ENCODE results near the gene GPC3.

The GPC3 gene

DNA sequence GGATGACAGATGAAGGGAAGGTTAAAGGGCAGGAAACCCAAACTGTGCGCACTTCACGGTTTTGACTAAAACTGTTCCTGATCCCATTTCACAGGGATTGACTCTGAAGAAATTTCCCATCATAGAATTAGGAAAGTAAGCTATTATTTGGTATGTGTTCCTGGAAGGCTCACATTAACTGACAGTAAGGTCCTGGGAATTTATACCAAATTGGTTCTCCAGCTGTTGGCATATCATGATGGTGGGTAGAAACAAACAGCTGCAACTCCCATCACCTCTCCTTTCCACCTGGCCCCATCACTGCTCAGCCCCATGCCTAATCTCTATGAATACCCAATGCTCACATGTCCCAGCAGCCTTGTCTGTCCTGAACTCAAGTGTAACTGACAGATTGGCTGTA is 121.2 kb downstream of the GPC3 start:
- Histone ChIP-seq H3K79me1 (ENCODE audit: low read depth, low read length) (peaks cover 4% of the 10 kb centered on the region), H2BK120ac (ENCODE audit: low read depth, low read length) (no peak overlapping the region), H3K4ac (ENCODE audit: low read length) (no peak overlapping the region), H3K14ac (ENCODE audit: low read length) (no peak overlapping the region), H3K4me3 (ENCODE audit: low read length in 2 of 2) (no peak overlapping the region), H2AFZ (ENCODE audit: low read length) (no peak overlapping the region), H4K8ac (ENCODE audit: low read depth, low read length) (no peak overlapping the region), H4K91ac (ENCODE audit: low read depth, low read length, poor library complexity) (no peak overlapping the region), H2AK5ac (ENCODE audit: low read depth, low read length) (no peak overlapping the region), H3K4me2 (ENCODE audit: insufficient read depth, low read length, poor library complexity, severe bottlenecking) (no peak overlapping the region), H2BK12ac (ENCODE audit: low read length) (no peak overlapping the region), H3K9ac (ENCODE audit: low read depth, low read length, poor library complexity) (no peak overlapping the region), H3K23ac (ENCODE audit: low read depth, low read length, poor library complexity) (no peak overlapping the region), H3K18ac (ENCODE audit: low read length) (no peak overlapping the region), H3K36me3 (replicated peaks in 1 of 2; ENCODE audit: control insufficient read depth in 2 of 2, insufficient read depth in 2 of 2, low read length in 2 of 2) (peaks cover 0 to 2% of the 10 kb centered on the region in 2 donors), H3K9me3 (replicated peaks in 1 of 2; ENCODE audit: control insufficient read depth in 2 of 2, insufficient read depth in 1 of 2, low read depth in 1 of 2, low read length in 2 of 2) (peaks cover 0 to 5% of the 10 kb centered on the region in 2 donors), H3K27me3 (ENCODE audit: control insufficient read depth in 3 of 3, insufficient read depth in 3 of 3, low read depth in 1 of 3, low read length in 3 of 3) (peaks cover 0 to 3% (median 0%) of the 10 kb centered on the region in 3 experiments), H3K27ac (replicated peaks; ENCODE audit: low read length) (no peak overlapping the region), H3K4me1 (ENCODE audit: control insufficient read depth in 2 of 2, insufficient read depth in 1 of 2, low read depth in 1 of 2, low read length in 2 of 2) (peaks cover 0 to 5% of the 10 kb centered on the region in 2 donors), H2BK15ac (ENCODE audit: low read length) (no peak overlapping the region), H2BK5ac (ENCODE audit: low read length) (no peak overlapping the region)
- no peak for DNase-seq (ENCODE audit: low spot score)
- WGBS, 2 donors (ENCODE audit: extremely low coverage in 2 of 2, insufficient read length in 2 of 2, insufficient replicate concordance in 1 of 2) = no CpG with 5 or more reads among the region's 2 CpGs

DNA sequence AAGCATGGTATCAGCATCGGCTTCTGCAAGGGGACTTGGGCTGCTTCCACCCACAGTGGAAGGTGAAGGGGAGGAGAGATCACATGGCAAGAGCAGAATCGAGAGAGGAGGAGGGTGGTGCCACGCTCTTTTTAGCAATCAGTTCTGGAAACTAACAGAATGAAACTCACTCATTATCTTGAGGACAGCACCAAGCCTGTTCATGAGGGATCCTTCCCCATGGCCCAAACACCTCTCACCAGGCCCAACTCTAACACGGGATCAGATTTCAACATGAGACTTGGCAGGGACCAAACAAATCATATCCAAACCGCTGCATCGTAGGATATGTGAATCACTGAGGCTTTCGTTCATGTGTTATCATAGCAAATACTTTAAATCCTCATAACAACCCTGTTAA is 125.5 kb downstream of the GPC3 start:
- no peak overlapping the region for H3K4ac ChIP-seq (ENCODE audit: low read length)
- H3K18ac ChIP-seq (ENCODE audit: low read length) = no peak overlapping the region
- H4K8ac ChIP-seq (ENCODE audit: low read depth, low read length) = no peak overlapping the region
- H2BK120ac ChIP-seq (ENCODE audit: low read depth, low read length) = no peak overlapping the region
- no peaks in the 10 kb centered on the region for H3K9me3 ChIP-seq (replicated peaks in 1 of 2; ENCODE audit: control insufficient read depth in 2 of 2, insufficient read depth in 1 of 2, low read depth in 1 of 2, low read length in 2 of 2)
- no peaks in the 10 kb centered on the region for H3K27me3 ChIP-seq (ENCODE audit: control insufficient read depth in 3 of 3, insufficient read depth in 3 of 3, low read depth in 1 of 3, low read length in 3 of 3)
- no peak overlapping the region for H3K4me3 ChIP-seq (ENCODE audit: low read length in 2 of 2)
- H2BK5ac ChIP-seq (ENCODE audit: low read length) = no peak overlapping the region
- no peak overlapping the region for H3K14ac ChIP-seq (ENCODE audit: low read length)
- peak overlapping the region; percentile 14 for H2AFZ ChIP-seq (ENCODE audit: low read length)
- H3K27ac ChIP-seq (replicated peaks; ENCODE audit: low read length) = no peak overlapping the region
- H3K79me1 ChIP-seq (ENCODE audit: low read depth, low read length) = peaks cover 4% of the 10 kb centered on the region
- no peak overlapping the region for H2AK5ac ChIP-seq (ENCODE audit: low read depth, low read length)
- no peak overlapping the region for H3K9ac ChIP-seq (ENCODE audit: low read depth, low read length, poor library complexity)
- H3K36me3 ChIP-seq (replicated peaks in 1 of 2; ENCODE audit: control insufficient read depth in 2 of 2, insufficient read depth in 2 of 2, low read length in 2 of 2) = peaks cover 0 to 2% of the 10 kb centered on the region in 2 donors
- no peak overlapping the region for H3K23ac ChIP-seq (ENCODE audit: low read depth, low read length, poor library complexity)
- no CpG with 5 or more reads among the region's 7 CpGs for WGBS, 2 donors (ENCODE audit: extremely low coverage in 2 of 2, insufficient read length in 2 of 2, insufficient replicate concordance in 1 of 2)
- no peak for DNase-seq (ENCODE audit: low spot score)
- no peak overlapping the region for H2BK12ac ChIP-seq (ENCODE audit: low read length)
- peaks cover 0 to 5% of the 10 kb centered on the region in 2 donors for H3K4me1 ChIP-seq (ENCODE audit: control insufficient read depth in 2 of 2, insufficient read depth in 1 of 2, low read depth in 1 of 2, low read length in 2 of 2)
- H2BK15ac ChIP-seq (ENCODE audit: low read length) = no peak overlapping the region
- H4K91ac ChIP-seq (ENCODE audit: low read depth, low read length, poor library complexity) = no peak overlapping the region
- H3K4me2 ChIP-seq (ENCODE audit: insufficient read depth, low read length, poor library complexity, severe bottlenecking) = no peak overlapping the region

GRCh38 chrX:133859336-133859735 is 126.1 kb downstream of the GPC3 start:
- no peak overlapping the region for H2AK5ac ChIP-seq (ENCODE audit: low read depth, low read length)
- H3K14ac ChIP-seq (ENCODE audit: low read length) = no peak overlapping the region
- WGBS, 2 donors (ENCODE audit: extremely low coverage in 2 of 2, insufficient read length in 2 of 2, insufficient replicate concordance in 1 of 2) = no CpG with 5 or more reads among the region's 3 CpGs
- no peak for DNase-seq (ENCODE audit: low spot score)
- no peak overlapping the region for H2BK15ac ChIP-seq (ENCODE audit: low read length)
- no peak overlapping the region for H3K4me3 ChIP-seq (ENCODE audit: low read length in 2 of 2)
- H3K4me2 ChIP-seq (ENCODE audit: insufficient read depth, low read length, poor library complexity, severe bottlenecking) = no peak overlapping the region
- peaks cover 0 to 2% of the 10 kb centered on the region in 2 donors for H3K36me3 ChIP-seq (replicated peaks in 1 of 2; ENCODE audit: control insufficient read depth in 2 of 2, insufficient read depth in 2 of 2, low read length in 2 of 2)
- no peaks in the 10 kb centered on the region for H3K27me3 ChIP-seq (ENCODE audit: control insufficient read depth in 3 of 3, insufficient read depth in 3 of 3, low read depth in 1 of 3, low read length in 3 of 3)
- no peak overlapping the region for H3K18ac ChIP-seq (ENCODE audit: low read length)
- H4K8ac ChIP-seq (ENCODE audit: low read depth, low read length) = no peak overlapping the region
- H3K79me1 ChIP-seq (ENCODE audit: low read depth, low read length) = peaks cover 4% of the 10 kb centered on the region
- no peak overlapping the region for H3K23ac ChIP-seq (ENCODE audit: low read depth, low read length, poor library complexity)
- H2BK5ac ChIP-seq (ENCODE audit: low read length) = no peak overlapping the region
- H3K9ac ChIP-seq (ENCODE audit: low read depth, low read length, poor library complexity) = no peak overlapping the region
- no peaks in the 10 kb centered on the region for H3K9me3 ChIP-seq (replicated peaks in 1 of 2; ENCODE audit: control insufficient read depth in 2 of 2, insufficient read depth in 1 of 2, low read depth in 1 of 2, low read length in 2 of 2)
- no peak overlapping the region for H3K4ac ChIP-seq (ENCODE audit: low read length)
- H3K4me1 ChIP-seq (ENCODE audit: control insufficient read depth in 2 of 2, insufficient read depth in 1 of 2, low read depth in 1 of 2, low read length in 2 of 2) = peaks cover 0 to 5% of the 10 kb centered on the region in 2 donors
- no peak overlapping the region for H2BK12ac ChIP-seq (ENCODE audit: low read length)
- no peak overlapping the region for H2BK120ac ChIP-seq (ENCODE audit: low read depth, low read length)
- H4K91ac ChIP-seq (ENCODE audit: low read depth, low read length, poor library complexity) = no peak overlapping the region
- no peak overlapping the region for H3K27ac ChIP-seq (replicated peaks; ENCODE audit: low read length)
- peak overlapping the region; percentile 14 for H2AFZ ChIP-seq (ENCODE audit: low read length)

GRCh38 chrX:133857640-133858269 is 127.6 kb downstream of the GPC3 start:
- Histone ChIP-seq H3K4me3 (ENCODE audit: low read length in 2 of 2) (no peak overlapping the region), H2BK5ac (ENCODE audit: low read length) (no peak overlapping the region), H3K9ac (ENCODE audit: low read depth, low read length, poor library complexity) (no peak overlapping the region), H3K23ac (ENCODE audit: low read depth, low read length, poor library complexity) (no peak overlapping the region), H3K4me2 (ENCODE audit: insufficient read depth, low read length, poor library complexity, severe bottlenecking) (no peak overlapping the region), H3K4ac (ENCODE audit: low read length) (no peak overlapping the region), H4K8ac (ENCODE audit: low read depth, low read length) (no peak overlapping the region), H3K18ac (ENCODE audit: low read length) (no peak overlapping the region), H3K4me1 (ENCODE audit: control insufficient read depth in 2 of 2, insufficient read depth in 1 of 2, low read depth in 1 of 2, low read length in 2 of 2) (peaks cover 0 to 5% of the 10 kb centered on the region in 2 donors), H2AK5ac (ENCODE audit: low read depth, low read length) (no peak overlapping the region), H4K91ac (ENCODE audit: low read depth, low read length, poor library complexity) (no peak overlapping the region), H2BK120ac (ENCODE audit: low read depth, low read length) (no peak overlapping the region), H3K36me3 (replicated peaks in 1 of 2; ENCODE audit: control insufficient read depth in 2 of 2, insufficient read depth in 2 of 2, low read length in 2 of 2) (peaks cover 0 to 2% of the 10 kb centered on the region in 2 donors), H3K27me3 (ENCODE audit: control insufficient read depth in 3 of 3, insufficient read depth in 3 of 3, low read depth in 1 of 3, low read length in 3 of 3) (no peaks in the 10 kb centered on the region), H2AFZ (ENCODE audit: low read length) (no peak overlapping the region), H3K27ac (replicated peaks; ENCODE audit: low read length) (no peak overlapping the region), H2BK15ac (ENCODE audit: low read length) (no peak overlapping the region), H3K9me3 (replicated peaks in 1 of 2; ENCODE audit: control insufficient read depth in 2 of 2, insufficient read depth in 1 of 2, low read depth in 1 of 2, low read length in 2 of 2) (no peaks in the 10 kb centered on the region), H3K79me1 (ENCODE audit: low read depth, low read length) (peaks cover 4% of the 10 kb centered on the region), H2BK12ac (ENCODE audit: low read length) (no peak overlapping the region), H3K14ac (ENCODE audit: low read length) (no peak overlapping the region)
- no CpG with 5 or more reads among the region's 1 CpG for WGBS, 2 donors (ENCODE audit: extremely low coverage in 2 of 2, insufficient read length in 2 of 2, insufficient replicate concordance in 1 of 2)
- no peak for DNase-seq (ENCODE audit: low spot score)
